Kidney (tissue), 14 donors: ENCODE data around the gene PCNX4. TPM values are rescaled to one million over a fixed set of nuclear protein-coding genes. Genes with fewer than 3 reads are reported as not detected.

ENCODE experiments used
- DNase-seq, 5 donors: peaks; one replicate each; pipeline ENCODE4 v3.0.0-alpha.2; 2013 to 2020
- FAIRE-seq: peaks from 2 replicates; lab custom pipeline; 2012; peaks lifted over from hg19 to GRCh38; lab: Jason Lieb, UNC
- H3K27ac ChIP-seq, 2 donors: one replicate each; pipeline ENCODE4 v1.7.0; 2013; ENCODE audit warnings: low read depth in 2 of 2, low read length in 2 of 2, inconsistent platforms in 1 of 2
- H3K27me3 ChIP-seq: one replicate; pipeline ENCODE4 v1.7.1; 2013; ENCODE audit warnings: low read length, inconsistent platforms; ENCODE audit not compliant: control insufficient read depth, insufficient read depth
- H3K36me3 ChIP-seq, 3 donors: one replicate each; pipeline versions ENCODE4 v1.7.0 to v1.7.1; 2013; ENCODE audit warnings: low read length in 3 of 3, control low read depth in 1 of 3, inconsistent platforms in 1 of 3; ENCODE audit not compliant: insufficient read depth in 3 of 3, control insufficient read depth in 2 of 3
- H3K4me1 ChIP-seq, 3 donors: one replicate each; pipeline versions ENCODE4 v1.7.0 to v1.7.1; 2013; ENCODE audit warnings: low read length in 3 of 3, inconsistent platforms in 1 of 3, low read depth in 1 of 3; ENCODE audit not compliant: control insufficient read depth in 2 of 3, insufficient read depth in 2 of 3
- H3K4me3 ChIP-seq, 3 donors: one replicate each; pipeline versions ENCODE4 v1.7.0 to v1.8.1; 2013; ENCODE audit warnings: low read length in 3 of 3, control low read depth in 1 of 3, inconsistent platforms in 1 of 3
- H3K9ac ChIP-seq, 3 donors: one replicate each; pipeline versions ENCODE4 v1.7.0 to v1.7.1; 2013; ENCODE audit warnings: low read length in 3 of 3, control low read depth in 1 of 3, inconsistent platforms in 1 of 3
- H3K9me3 ChIP-seq, 3 donors: one replicate each; pipeline versions ENCODE4 v1.7.0 to v1.7.1; 2013; ENCODE audit warnings: low read length in 3 of 3, control low read depth in 1 of 3, inconsistent platforms in 1 of 3; ENCODE audit not compliant: control insufficient read depth in 2 of 3, insufficient read depth in 1 of 3
- intact Hi-C: fragments of 100-400 bp; cut with DNase I; formaldehyde crosslinking; loops from one replicate; pipeline ENCODE4 v1.11.1; 2022
- polyA plus RNA-seq: library from polyadenylated mRNA; stranded (reverse); fragments of 350-450 nt; fragmentation: Illumina TruSeq; extraction: RNeasy Lipid Tissue Mini Kit (QIAGEN cat#74804); gene quantifications from one replicate; pipeline ENCODE4 v1.2.3, GENCODE V29; 2014; ENCODE audit warnings: low read depth, low replicate concordance; ENCODE audit not compliant: insufficient read depth
- total RNA-seq: library from RNA; stranded (reverse); fragmentation: NEBNext Ultra II Directional; extraction: Animal tissue kit (Norgen Biotek cat#: 25700); gene quantifications from one replicate; pipeline ENCODE4 v1.2.1, GENCODE V29; 2021
- TF ChIP-seq, protein P1 (sequence below): IDR thresholded peaks from 3 replicates; pipeline ENCODE4 v1.5.1; 2012; ENCODE audit warnings: mild to moderate bottlenecking, moderate library complexity, borderline replicate concordance; ENCODE audit not compliant: insufficient read depth; ENCODE audit errors: extremely low read depth
- donor health status: control.
- donor health status: control.
- donor health status: control.
- donor health status: control.
- donor health status: control.
- donor health status: DM: yes; HTN: yes; CAD: no.
- donor health status: Normal renal cell carcinoma (clear cell type).

The PCNX4 gene
- total and polyA plus RNA-seq, 2 donors from 2014 or later = 25.1 to 44.9 TPM

DNA sequence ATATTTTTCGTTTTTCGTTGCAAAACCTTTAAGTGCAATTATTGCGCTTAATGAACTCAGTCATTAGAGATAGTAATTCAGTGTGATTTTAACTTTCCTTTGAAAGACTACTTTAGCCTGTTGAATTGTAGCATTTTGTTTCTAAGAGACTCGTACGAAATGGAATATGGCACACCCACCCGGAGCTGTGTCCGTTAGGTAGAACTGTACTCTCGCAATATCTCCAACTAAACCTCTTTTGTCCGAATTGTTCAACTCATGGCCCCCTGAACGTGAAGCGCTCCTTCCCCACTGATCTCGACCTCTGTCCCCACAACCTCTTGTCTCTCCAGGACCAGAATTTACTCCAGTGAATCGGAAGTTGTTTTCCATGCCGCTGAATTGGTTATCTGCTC, 800 bp downstream of the PCNX4 start:
- peak overlapping the region; percentile 98 to 99 for H3K27ac ChIP-seq
- no peaks in the 10 kb centered on the region for H3K27me3 ChIP-seq
- H3K9ac ChIP-seq = peak overlapping the region; percentile 87 to 99 (median 87)
- no peaks in the 10 kb centered on the region for H3K9me3 ChIP-seq
- DNase-seq (peak in 4 of 5 donors; percentile 19 to 77 (median 56)), FAIRE-seq (no peak)
- H3K4me3 ChIP-seq = peak overlapping the region; percentile 89 to 100 (median 99)
- intact Hi-C loops = no loop called here
- peaks cover 5 to 13% (median 12%) of the 10 kb centered on the region in 3 donors for H3K4me1 ChIP-seq
- no peaks in the 10 kb centered on the region for H3K36me3 ChIP-seq
- TF ChIP-seq, protein P1, sequence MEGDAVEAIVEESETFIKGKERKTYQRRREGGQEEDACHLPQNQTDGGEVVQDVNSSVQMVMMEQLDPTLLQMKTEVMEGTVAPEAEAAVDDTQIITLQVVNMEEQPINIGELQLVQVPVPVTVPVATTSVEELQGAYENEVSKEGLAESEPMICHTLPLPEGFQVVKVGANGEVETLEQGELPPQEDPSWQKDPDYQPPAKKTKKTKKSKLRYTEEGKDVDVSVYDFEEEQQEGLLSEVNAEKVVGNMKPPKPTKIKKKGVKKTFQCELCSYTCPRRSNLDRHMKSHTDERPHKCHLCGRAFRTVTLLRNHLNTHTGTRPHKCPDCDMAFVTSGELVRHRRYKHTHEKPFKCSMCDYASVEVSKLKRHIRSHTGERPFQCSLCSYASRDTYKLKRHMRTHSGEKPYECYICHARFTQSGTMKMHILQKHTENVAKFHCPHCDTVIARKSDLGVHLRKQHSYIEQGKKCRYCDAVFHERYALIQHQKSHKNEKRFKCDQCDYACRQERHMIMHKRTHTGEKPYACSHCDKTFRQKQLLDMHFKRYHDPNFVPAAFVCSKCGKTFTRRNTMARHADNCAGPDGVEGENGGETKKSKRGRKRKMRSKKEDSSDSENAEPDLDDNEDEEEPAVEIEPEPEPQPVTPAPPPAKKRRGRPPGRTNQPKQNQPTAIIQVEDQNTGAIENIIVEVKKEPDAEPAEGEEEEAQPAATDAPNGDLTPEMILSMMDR = no peak

DNA sequence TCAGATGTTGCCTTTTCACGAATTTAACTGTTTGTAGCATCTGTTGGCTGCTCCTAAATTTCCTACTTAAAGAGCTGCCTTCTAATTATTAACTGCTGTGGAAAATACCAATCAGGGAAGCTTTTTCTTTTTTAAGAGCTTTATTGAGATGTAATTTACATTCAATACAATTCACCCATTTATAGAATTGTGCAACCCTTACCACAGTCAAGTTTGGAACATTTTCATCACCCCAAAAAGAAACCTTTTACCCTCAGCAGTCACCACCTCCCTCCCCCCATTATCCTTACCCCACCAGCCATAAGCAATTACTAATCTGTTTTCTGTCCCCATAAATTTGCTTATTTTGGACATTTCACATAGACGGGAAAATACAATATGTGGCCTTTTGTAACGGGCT, 1.4 kb downstream of the PCNX4 start:
- Histone ChIP-seq H3K4me1 (peaks cover 5 to 13% (median 12%) of the 10 kb centered on the region in 3 donors), H3K9ac (peak overlapping the region; percentile 87 to 99 (median 87)), H3K4me3 (peak overlapping the region; percentile 89 to 100 (median 99)), H3K27ac (peak overlapping the region; percentile 98 to 99), H3K36me3 (peaks cover 0 to 2% (median 0%) of the 10 kb centered on the region in 3 donors), H3K27me3 (no peaks in the 10 kb centered on the region), H3K9me3 (no peaks in the 10 kb centered on the region)
- FAIRE-seq (no peak), DNase-seq (no peak)
- intact Hi-C loops = no loop called here
- TF ChIP-seq, protein P1 = no peak

DNA sequence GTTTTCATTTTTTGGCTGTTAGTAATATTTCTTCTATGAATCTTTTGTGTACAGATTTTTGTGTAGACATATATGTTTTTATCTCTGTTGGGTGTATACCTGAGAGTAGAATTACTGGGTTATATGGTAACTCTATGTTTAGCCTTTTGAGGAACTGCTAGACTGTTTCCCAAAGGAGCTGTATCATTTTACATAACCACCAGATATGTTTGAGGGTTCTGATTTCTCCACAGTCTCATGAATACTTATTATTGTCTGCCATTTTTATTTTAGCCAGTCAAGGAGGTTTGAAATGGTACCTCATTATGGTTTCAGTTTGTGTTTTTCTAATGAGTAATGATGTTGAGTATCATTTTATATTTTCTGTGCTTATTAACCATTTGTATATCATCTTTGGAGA, 1.9 kb downstream of the PCNX4 start:
- Histone ChIP-seq H3K27me3 (no peaks in the 10 kb centered on the region), H3K36me3 (peaks cover 0 to 6% (median 0%) of the 10 kb centered on the region in 3 donors), H3K4me3 (peak overlapping the region; percentile 89 to 100 (median 99)), H3K9me3 (no peaks in the 10 kb centered on the region), H3K27ac (no peak overlapping the region), H3K9ac (peak overlapping the region in 2 of 3 donors; percentile 2 to 87), H3K4me1 (peaks cover 5 to 13% (median 12%) of the 10 kb centered on the region in 3 donors)
- FAIRE-seq (no peak), DNase-seq (peak in 1 of 5 donors; percentile 3)
- TF ChIP-seq, protein P1 = no peak
- intact Hi-C loops = no loop called here
